Tibial artery (tissue), 4 donors: ENCODE data around the gene CHRDL2.

Experiments
- DNase-seq, 2 donors: peaks; one replicate each; pipeline ENCODE4 v3.0.0-alpha.2; 2019
- H3K27ac ChIP-seq, 2 donors: fragments of 200-600 bp; sonication (generic) in 1 of 2; 1 replicate in 1 of 2; 2 replicates in 1 of 2; pipeline ENCODE4 v1.5.1; 2018 to 2019; ENCODE audit warnings: mild to moderate bottlenecking in 1 of 2
- H3K27me3 ChIP-seq, 2 donors: fragments of 200-600 bp; sonication (generic) in 1 of 2; one replicate each; pipeline versions ENCODE4 v1.5.1 to v1.6.0; 2016 to 2019
- H3K36me3 ChIP-seq, 3 donors: fragments of 200-600 bp; sonication (generic) in 2 of 3; one replicate each; pipeline ENCODE4 v1.5.1; 2016 to 2019; ENCODE audit warnings: mild to moderate bottlenecking in 2 of 3
- H3K4me1 ChIP-seq, 4 donors: fragments of 200-600 bp; sonication (generic) in 2 of 4; 1 replicate in 3 of 4; 2 replicates in 1 of 4; pipeline ENCODE4 v1.5.1; 2016 to 2019
- H3K4me3 ChIP-seq, 2 donors: fragments of 200-600 bp; sonication (generic) in 1 of 2; 1 replicate in 1 of 2; 2 replicates in 1 of 2; pipeline ENCODE4 v1.5.1; 2018 to 2019; ENCODE audit warnings: mild to moderate bottlenecking in 2 of 2
- H3K9me3 ChIP-seq, 3 donors: fragments of 200-600 bp; sonication (generic) in 1 of 3; one replicate each; pipeline ENCODE4 v1.5.1; 2016 to 2019
- CTCF ChIP-seq, 2 experiments: fragments of 200-600 bp in 1 of 2; fragments of 450-650 bp in 1 of 2; IDR thresholded peaks; one replicate each; pipeline ENCODE4 v1.5.1; 2017 to 2019; ENCODE audit warnings: antibody characterized with exemption in 2 of 2, mild to moderate bottlenecking in 1 of 2, moderate library complexity in 1 of 2
- intact Hi-C: fragments of 100-400 bp; cut with DNase I; formaldehyde crosslinking; loops from one replicate; pipeline ENCODE4 v1.15.0; 2023; ENCODE audit warnings: low total_unique reads

The CHRDL2 gene

GRCh38 chr11:74675761-74676160 lies 55.5 kb downstream of the CHRDL2 start:
- Histone ChIP-seq H3K27me3 (no peaks in the 10 kb centered on the region), H3K27ac (peak overlapping the region in 1 of 2 donors; percentile 42), H3K36me3 (no peaks in the 10 kb centered on the region), H3K9me3 (no peaks in the 10 kb centered on the region), H3K4me3 (no peak overlapping the region), H3K4me1 (peaks cover 0 to 30% (median 22%) of the 10 kb centered on the region in 4 donors)
- no peak for TF ChIP-seq CTCF (IDR thresholded peaks at IDR 0.05)
- intact Hi-C loops: no loop called here
- no peak for DNase-seq

GRCh38 chr11:74673693-74674360 lies 57.4 kb downstream of the CHRDL2 start:
- no peak for DNase-seq
- H3K36me3 ChIP-seq: no peaks in the 10 kb centered on the region

GRCh38 chr11:74672956-74673692 lies 58.1 kb downstream of the CHRDL2 start:
- Histone ChIP-seq H3K27ac (peak overlapping the region; percentile 84 to 88), H3K36me3 (no peaks in the 10 kb centered on the region), H3K4me1 (peaks cover 0 to 30% (median 22%) of the 10 kb centered on the region in 4 donors), H3K27me3 (no peaks in the 10 kb centered on the region), H3K9me3 (no peaks in the 10 kb centered on the region), H3K4me3 (no peak overlapping the region)
- TF ChIP-seq CTCF (IDR thresholded peaks at IDR 0.05): no peak
- intact Hi-C loops: no loop called here
- DNase-seq: peak; percentile 61 to 94

More at GRCh38 chr11:74673693-74674360, 57.4 kb downstream of the CHRDL2 start:
- intact Hi-C loops: no loop called here
- Histone ChIP-seq H3K27me3 (no peaks in the 10 kb centered on the region), H3K4me1 (peaks cover 0 to 30% (median 22%) of the 10 kb centered on the region in 4 donors), H3K4me3 (no peak overlapping the region), H3K27ac (peak overlapping the region; percentile 84 to 88), H3K9me3 (no peaks in the 10 kb centered on the region)
- no peak for TF ChIP-seq CTCF (IDR thresholded peaks at IDR 0.05)

- Histone ChIP-seq H3K9me3 (no peaks in the 10 kb centered on the region), H3K27me3 (no peaks in the 10 kb centered on the region), H3K36me3 (no peaks in the 10 kb centered on the region), H3K27ac (peak overlapping the region; percentile 84 to 88), H3K4me1 (peaks cover 0 to 30% (median 22%) of the 10 kb centered on the region in 4 donors), H3K4me3 (no peak overlapping the region)
- intact Hi-C loops: no loop called here
- no peak for DNase-seq
- TF ChIP-seq CTCF (IDR thresholded peaks at IDR 0.05): no peak
Measured at GRCh38 chr11:74672332-74672955, 58.8 kb downstream of the CHRDL2 start.

- peaks cover 0 to 25% (median 22%) of the 10 kb centered on the region in 4 donors for H3K4me1 ChIP-seq
- no peak for TF ChIP-seq CTCF (IDR thresholded peaks at IDR 0.05)
- intact Hi-C loops: no loop called here
- no peaks in the 10 kb centered on the region for H3K27me3 ChIP-seq
- H3K4me3 ChIP-seq: no peak overlapping the region
- no peaks in the 10 kb centered on the region for H3K9me3 ChIP-seq
- peak in 1 of 2 donors; percentile 39 for DNase-seq
- H3K27ac ChIP-seq: peak overlapping the region; percentile 84 to 88
- no peaks in the 10 kb centered on the region for H3K36me3 ChIP-seq
Measured at GRCh38 chr11:74671520-74672196, 59.6 kb downstream of the CHRDL2 start.
